Omental fat pad (tissue), 4 donors: ENCODE measurements around the gene PCDHA13. TPM values are rescaled to one million over a fixed set of nuclear protein-coding genes. Genes with fewer than 3 reads are reported as not detected.
"Not testable (repeated sequence)": the region's sequence is repeated elsewhere in the genome, so short reads cannot be mapped to it uniquely, and the experiment has no call there.

Experiments used
- ATAC-seq: fragments of 150-250 bp; one replicate; pipeline ENCODE4 v1.9.1; 2016; ENCODE audit warnings: mild to moderate bottlenecking, moderate library complexity; ENCODE audit not compliant: low FRiP score
- DNase-seq: peaks from one replicate; pipeline ENCODE4 v3.0.0-alpha.2; 2019; ENCODE audit warnings: low spot score
- total RNA-seq, 4 donors: library from RNA; depleted of rRNA; stranded (reverse); fragments of >200 nt; gene quantifications; one replicate each; pipeline ENCODE4 v1.1.0, GENCODE V29; 2016
- TF ChIP-seq, protein P1 (sequence below), 3 donors: fragments of 450-650 bp; IDR thresholded peaks; one replicate each; pipeline ENCODE4 v1.5.1; 2016 to 2017; ENCODE audit warnings: antibody characterized with exemption in 3 of 3, mild to moderate bottlenecking in 3 of 3, moderate library complexity in 2 of 3

The PCDHA13 gene
- total RNA-seq, 4 donors from 2014 or later: 0.96 to 1.4 (median 1.2) TPM

DNA sequence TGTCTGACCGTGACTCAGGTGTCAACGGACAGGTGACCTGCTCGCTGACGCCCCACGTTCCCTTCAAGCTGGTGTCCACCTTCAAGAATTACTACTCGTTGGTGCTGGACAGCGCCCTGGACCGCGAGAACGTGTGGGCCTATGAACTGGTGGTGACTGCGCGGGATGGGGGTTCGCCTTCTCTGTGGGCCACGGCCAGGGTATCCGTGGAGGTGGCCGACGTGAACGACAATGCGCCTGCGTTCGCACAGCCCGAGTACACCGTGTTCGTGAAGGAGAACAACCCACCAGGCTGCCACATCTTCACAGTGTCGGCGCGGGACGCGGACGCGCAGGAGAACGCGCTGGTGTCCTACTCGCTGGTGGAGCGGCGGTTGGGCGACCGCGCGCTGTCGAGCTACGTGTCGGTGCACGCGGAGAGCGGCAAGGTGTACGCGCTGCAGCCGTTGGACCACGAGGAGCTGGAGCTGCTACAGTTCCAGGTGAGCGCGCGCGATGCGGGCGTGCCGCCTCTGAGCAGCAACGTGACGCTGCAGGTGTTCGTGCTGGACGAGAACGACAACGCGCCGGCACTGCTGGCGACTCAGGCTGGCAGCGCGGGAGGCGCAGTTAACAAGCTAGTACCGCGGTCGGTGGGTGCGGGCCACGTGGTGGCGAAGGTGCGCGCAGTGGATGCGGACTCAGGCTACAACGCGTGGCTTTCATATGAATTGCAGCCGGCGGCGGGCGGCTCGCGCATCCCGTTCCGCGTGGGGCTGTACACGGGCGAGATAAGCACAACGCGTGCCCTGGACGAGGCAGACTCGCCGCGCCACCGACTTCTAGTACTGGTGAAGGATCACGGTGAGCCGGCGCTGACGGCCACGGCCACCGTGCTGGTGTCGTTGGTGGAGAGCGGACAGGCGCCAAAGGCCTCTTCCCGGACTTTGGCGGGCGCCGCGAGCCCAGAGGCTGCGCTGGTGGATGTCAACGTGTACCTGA lies 11.4 kb upstream of the PCDHA13 start:
- TF ChIP-seq, protein P1, sequence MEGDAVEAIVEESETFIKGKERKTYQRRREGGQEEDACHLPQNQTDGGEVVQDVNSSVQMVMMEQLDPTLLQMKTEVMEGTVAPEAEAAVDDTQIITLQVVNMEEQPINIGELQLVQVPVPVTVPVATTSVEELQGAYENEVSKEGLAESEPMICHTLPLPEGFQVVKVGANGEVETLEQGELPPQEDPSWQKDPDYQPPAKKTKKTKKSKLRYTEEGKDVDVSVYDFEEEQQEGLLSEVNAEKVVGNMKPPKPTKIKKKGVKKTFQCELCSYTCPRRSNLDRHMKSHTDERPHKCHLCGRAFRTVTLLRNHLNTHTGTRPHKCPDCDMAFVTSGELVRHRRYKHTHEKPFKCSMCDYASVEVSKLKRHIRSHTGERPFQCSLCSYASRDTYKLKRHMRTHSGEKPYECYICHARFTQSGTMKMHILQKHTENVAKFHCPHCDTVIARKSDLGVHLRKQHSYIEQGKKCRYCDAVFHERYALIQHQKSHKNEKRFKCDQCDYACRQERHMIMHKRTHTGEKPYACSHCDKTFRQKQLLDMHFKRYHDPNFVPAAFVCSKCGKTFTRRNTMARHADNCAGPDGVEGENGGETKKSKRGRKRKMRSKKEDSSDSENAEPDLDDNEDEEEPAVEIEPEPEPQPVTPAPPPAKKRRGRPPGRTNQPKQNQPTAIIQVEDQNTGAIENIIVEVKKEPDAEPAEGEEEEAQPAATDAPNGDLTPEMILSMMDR (IDR thresholded peaks at IDR 0.05): no peak
- ATAC-seq (no peak), DNase-seq (no peak)

DNA sequence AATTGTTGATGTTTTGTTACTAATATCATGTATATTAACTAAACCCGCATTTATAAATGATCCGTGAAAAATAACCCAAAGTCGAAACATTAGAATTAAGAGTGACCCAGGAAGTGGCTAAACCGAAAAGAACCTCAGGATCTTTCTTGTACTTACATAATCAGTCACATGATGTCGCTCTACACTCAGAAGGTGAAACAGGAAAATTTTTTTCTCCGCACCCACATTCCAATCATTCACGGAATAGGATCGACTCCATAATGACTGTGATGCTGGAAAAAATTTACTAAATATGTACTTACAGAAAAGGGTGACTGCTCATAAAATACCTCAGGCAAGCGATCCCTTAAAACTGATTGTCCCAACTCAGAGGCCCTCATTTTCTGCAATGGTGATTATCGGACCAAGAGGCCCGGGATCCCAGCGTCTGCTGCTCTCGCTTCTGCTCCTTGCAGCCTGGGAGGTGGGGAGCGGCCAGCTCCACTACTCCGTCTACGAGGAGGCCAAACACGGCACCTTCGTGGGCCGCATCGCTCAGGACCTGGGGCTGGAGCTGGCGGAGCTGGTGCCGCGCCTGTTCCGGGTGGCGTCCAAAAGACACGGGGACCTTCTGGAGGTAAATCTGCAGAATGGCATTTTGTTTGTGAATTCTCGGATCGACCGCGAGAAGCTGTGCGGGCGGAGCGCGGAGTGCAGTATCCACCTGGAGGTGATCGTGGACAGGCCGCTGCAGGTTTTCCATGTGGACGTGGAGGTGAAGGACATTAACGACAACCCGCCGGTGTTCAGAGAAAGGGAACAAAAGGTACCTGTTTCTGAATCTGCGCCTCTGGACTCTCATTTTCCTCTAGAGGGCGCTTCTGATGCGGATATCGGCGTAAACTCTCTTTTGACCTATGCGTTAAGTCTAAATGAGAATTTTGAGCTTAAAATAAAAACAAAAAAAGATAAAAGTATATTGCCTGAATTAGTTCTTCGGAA lies 6.5 kb upstream of the PCDHA13 start, which contains the start of gene PCDHA12:
TSS of gene PCDHA12 (plus strand) at position 224 of the 981 bp plus-strand sequence. CDS start at position 389, 165 bp downstream.
- ATAC-seq (no peak), DNase-seq (no peak)
- TF ChIP-seq, protein P1 (IDR thresholded peaks at IDR 0.05): no peak

DNA sequence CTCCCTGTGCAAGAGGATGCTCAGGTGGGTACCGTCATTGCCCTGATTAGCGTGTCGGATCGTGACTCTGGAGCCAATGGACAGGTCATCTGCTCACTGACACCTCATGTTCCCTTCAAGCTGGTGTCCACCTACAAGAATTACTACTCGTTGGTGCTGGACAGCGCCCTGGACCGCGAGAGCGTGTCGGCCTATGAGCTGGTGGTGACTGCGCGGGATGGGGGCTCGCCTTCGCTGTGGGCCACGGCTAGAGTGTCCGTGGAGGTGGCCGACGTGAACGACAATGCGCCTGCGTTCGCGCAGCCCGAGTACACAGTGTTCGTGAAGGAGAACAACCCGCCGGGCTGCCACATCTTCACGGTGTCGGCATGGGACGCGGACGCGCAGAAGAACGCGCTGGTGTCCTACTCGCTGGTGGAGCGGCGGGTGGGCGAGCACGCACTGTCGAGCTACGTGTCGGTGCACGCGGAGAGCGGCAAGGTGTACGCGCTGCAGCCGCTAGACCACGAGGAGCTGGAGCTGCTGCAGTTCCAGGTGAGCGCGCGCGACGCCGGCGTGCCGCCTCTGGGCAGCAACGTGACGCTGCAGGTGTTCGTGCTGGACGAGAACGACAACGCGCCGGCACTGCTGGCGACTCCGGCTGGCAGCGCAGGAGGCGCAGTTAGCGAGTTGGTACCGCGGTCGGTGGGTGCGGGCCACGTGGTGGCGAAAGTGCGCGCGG lies 5.2 kb upstream of the PCDHA13 start:
- not testable (repeated sequence) for ATAC-seq, DNase-seq

DNA sequence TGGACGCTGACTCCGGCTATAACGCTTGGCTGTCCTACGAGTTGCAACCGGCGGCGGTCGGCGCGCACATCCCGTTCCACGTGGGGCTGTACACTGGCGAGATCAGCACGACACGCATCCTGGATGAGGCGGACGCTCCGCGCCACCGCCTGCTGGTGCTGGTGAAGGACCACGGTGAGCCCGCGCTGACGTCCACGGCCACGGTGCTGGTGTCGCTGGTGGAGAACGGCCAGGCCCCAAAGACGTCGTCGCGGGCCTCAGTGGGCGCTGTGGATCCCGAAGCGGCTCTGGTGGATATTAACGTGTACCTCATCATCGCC lies 4.7 kb upstream of the PCDHA13 start:
- peak; percentile 25 for ATAC-seq
- DNase-seq: no peak
- TF ChIP-seq, protein P1 (IDR thresholded peaks at IDR 0.05): no peak

DNA sequence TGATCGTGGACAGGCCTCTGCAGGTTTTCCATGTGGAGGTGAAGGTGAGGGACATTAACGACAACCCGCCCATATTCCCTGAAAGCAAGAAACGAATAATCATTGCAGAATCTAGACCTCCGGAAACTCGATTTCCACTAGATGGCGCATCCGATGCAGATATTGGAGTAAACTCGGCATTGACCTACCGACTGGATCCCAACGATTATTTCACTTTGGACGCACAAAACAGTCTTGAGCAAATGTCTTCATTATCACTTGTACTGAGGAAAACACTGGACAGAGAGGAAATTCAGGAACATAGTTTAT lies 621 bp downstream of the PCDHA13 start:
- DNase-seq (no peak), ATAC-seq (no peak)
- TF ChIP-seq, protein P1 (IDR thresholded peaks at IDR 0.05): no peak

DNA sequence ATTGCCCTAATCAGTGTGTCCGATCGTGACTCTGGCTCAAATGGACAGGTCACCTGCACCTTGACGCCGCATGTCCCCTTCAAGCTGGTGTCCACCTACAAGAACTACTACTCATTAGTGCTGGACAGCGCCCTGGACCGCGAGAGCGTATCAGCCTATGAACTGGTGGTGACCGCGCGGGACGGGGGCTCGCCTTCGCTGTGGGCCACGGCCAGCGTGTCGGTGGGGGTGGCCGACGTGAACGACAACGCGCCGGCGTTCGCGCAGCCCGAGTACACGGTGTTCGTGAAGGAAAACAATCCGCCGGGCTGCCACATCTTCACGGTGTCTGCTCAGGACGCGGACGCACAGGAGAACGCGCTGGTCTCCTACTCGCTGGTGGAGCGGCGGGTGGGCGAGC lies 1.4 kb downstream of the PCDHA13 start:
- TF ChIP-seq, protein P1 (IDR thresholded peaks at IDR 0.05): no peak
- ATAC-seq (no peak), DNase-seq (no peak)
